HG02678 (cell line): Measurements from ENCODE around the gene CRIP3.
"Not testable (repeated sequence)": the region's sequence is repeated elsewhere in the genome, so short reads cannot be mapped to it uniquely, and the experiment has no call there.

Experiments
- ATAC-seq: cut with Tn5 transposase; IDR thresholded peaks from one replicate; pipeline ENCODE4 v1.9.1; 2021; ENCODE audit warnings: mild to moderate bottlenecking, moderate library complexity; ENCODE audit not compliant: unreplicated experiment

CRIP3 gene

DNA sequence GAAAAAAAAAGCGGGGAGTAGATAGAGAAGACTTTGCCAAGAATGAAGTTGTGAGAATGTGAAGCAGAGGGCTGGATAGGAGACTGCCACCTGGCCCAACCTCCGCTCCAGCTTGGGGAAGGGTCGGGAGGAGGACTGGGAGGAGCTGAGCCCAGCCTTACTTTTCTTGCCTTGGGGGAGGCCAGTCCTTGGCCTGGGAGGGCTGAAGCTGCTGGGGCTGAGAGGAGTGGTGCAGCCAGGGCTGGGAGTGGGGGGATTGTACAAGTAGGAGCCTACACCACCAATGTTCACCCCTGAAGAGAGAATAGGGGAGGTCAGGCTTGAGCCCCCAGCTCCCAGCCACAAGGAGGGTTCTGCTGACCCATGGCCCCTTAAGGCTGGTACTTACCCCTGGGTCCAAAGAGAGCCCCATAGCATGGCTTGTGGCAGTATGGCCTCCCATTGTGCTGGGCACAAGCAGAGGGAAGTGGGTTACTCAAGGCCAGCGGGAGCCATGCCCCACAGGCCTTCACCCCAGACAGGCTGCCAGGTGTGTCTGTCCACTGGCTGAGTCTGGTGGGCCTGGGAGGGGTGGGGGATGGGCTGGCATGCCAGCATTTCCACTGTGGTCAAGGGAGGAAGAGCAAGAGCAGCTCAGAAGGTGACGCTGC lies 1.1 kb downstream of the CRIP3 start:
- no peak for ATAC-seq

- no peak for ATAC-seq
Measured at GRCh38 chr6:43306086-43306485, 2.5 kb downstream of the CRIP3 start.

DNA sequence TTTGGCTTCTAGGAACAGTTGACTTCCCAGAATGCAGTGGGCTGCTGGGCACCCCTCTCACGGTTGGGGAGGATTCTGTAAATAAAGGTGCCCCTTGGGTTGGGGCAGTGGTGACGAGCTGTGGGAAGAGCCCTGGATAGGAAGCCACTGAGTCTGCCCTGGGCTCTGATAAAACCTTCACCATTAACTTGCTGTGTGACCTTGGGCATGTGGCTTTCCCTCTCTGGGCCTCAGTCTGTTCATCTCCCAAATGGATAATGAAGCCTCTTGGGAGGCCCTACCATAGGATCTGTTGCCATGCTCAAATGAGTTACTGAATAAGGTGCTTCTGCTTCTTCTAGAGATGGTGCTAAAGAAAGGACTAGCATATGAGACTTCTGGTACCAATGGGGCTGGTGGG lies 3.7 kb downstream of the CRIP3 start:
- no peak for ATAC-seq

DNA sequence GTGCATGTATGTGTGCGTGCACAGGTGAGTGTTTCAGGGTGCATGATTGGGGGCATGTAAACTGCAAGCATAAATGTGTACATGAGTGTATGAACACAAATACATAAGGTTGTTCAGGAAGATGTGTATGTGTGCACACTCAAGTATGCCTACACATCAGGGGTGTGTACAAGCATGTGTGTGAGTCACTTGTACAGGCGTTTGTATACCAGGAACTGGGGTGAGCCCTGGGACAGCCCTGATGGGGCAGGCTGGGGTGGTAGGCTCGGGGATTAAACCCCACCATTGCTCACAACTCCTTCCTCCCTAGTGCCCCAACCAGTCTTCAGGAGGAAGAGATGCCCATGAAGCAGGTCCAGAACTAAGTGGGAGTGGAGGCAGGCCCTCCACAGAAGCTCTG lies 4.3 kb downstream of the CRIP3 start:
- no peak for ATAC-seq

- no peak for ATAC-seq
Measured at GRCh38 chr6:43303751-43304331, 4.8 kb downstream of the CRIP3 start.

DNA sequence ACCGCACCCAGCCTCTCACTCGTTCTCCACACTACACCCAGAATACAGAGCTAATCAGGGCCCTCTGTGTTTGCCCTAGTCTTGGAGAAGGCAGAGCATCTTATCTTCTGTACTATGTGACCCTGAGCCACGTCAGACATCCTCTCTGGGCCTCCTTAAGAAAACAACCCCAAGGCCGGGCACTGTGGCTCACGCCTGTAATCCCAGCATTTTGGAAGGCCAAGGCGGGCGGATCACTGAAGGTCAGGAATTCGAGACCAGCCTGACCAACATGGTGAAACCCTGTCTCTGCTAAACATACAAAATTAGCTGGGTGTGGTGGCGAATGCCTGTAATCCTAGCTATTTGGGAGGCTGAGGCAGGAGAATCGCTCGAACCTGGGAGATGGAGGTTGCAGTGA lies 5.6 kb downstream of the CRIP3 start:
- ATAC-seq, result not testable (repeated sequence)

DNA sequence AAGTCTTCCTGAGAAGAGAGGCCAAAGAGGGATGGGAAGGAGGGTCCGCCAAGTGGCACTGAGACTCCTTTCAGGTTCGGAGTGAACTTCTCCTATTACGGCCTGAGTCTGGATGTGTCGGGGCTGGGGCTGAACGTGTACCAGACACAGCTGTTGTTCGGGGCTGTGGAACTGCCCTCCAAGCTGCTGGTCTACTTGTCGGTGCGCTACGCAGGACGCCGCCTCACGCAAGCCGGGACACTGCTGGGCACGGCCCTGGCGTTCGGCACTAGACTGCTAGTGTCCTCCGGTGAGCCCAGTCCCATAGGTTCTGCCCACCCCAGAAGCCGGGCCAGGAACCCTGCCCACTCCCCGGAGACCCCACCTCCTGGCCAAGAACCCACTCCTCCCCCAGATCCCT lies 6.5 kb downstream of the CRIP3 start:
- no peak for ATAC-seq

GRCh38 chr6:43301081-43301870 lies 7.3 kb downstream of the CRIP3 start:
- ATAC-seq, result no peak

DNA sequence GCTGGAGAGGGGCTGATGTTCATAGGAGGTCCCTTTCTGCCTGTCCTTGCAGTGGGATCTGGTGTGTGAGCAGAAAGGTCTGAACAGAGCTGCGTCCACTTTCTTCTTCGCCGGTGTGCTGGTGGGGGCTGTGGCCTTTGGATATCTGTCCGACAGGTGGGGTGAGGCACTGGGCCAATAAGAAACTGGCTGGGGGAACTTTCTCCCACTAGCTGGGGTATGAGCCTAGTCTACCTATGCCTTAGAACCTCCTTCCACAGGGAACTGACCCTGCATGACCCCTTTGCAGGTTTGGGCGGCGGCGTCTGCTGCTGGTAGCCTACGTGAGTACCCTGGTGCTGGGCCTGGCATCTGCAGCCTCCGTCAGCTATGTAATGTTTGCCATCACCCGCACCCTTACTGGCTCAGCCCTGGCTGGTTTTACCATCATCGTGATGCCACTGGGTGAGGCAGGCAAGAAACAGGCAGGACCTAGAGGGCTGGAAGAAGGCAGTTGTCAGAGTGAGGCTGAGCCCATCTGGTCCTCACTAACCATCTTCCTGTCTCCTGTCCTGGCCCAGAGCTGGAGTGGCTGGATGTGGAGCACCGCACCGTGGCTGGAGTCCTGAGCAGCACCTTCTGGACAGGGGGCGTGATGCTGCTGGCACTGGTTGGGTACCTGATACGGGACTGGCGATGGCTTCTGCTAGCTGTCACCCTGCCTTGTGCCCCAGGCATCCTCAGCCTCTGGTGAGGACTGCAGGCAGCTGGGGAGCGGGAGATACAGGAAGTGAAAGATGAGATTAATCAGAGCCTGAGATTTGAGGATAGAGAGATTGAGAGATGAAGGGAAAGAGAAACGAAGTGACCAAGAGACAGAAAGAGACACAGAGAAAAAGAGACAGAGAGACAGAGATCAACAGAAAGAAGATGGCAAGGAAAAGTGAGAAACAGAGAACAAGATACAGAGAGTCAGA lies 9.0 kb downstream of the CRIP3 start:
- ATAC-seq, result no peak

DNA sequence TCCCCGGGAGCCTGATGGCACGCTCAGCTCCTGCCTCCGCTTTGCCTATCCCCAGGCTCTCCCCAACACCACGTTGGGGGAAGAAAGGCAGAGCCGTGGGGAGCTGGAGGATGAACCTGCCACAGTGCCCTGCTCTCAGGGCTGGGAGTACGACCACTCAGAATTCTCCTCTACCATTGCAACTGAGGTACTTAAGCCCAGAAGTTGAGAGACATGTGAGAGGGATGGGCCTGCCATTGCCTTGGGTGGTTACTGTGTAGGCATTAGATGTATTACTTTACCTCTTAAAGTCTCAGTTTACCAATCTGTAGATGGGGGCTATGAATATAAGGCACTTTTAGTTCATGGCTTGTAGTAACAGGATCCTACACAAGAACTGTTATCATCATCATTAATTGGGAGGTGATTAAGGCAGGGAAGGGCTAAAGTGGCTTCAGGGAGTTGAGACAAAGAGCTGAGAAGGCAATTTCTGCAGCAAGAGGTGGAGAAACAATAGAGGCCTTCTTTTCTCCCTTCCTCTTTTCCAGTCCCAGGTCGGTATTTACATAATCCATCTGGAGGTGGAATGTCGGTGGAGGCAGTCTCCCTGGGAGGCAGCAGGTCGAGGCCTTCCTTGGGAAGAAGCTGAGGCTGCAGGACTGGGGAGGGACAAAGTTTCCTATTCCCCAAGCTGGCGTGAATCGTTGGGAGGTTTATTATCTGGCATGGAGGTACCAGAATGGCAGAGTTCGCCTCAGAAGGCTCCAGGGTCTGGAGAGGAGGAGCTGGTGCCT lies 9.9 kb downstream of the CRIP3 start:
- no peak for ATAC-seq

DNA sequence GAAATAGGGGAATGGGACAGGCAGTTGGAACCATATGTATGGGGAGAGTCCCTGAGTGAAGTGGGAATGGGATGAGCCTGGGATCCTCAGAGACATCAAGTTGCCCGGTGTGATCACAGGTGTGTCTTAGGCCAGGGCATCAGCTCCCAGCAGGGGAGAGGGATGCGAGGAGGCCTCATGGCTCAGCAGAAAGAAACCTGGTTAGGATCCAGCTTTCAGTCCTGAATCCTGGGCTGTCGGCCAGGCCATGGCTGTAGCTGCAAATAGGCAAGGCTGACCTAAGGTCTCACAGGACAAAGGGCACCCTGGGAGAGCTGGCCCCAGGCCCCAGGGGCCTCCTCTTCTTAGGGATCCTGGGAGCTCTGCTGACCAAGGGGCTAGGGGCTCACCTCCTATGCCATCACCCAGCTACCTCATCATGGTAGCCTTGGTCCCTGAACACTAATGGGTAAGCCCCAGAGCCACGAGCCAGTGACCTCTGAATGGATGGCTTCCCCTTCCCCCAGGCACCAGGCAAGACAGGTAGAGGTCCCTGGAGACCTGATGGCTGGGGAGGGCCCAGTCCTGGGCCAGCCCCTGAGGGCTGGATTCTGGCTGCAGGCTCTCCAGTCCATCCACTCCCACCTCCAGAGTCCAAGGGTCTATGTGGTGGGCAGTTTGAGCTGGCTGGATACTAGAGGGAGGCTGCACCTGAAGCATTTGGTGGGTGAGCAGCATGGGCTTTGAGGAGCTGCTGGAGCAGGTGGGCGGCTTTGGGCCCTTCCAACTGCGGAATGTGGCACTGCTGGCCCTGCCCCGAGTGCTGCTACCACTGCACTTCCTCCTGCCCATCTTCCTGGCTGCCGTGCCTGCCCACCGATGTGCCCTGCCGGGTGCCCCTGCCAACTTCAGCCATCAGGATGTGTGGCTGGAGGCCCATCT lies 10.7 kb downstream of the CRIP3 start, which contains the start of gene SLC22A7:
Gene SLC22A7 (plus strand): TSS at position 617 of the 921 bp plus-strand sequence. CDS start 99 bp downstream, at position 716.
- ATAC-seq, result no peak

DNA sequence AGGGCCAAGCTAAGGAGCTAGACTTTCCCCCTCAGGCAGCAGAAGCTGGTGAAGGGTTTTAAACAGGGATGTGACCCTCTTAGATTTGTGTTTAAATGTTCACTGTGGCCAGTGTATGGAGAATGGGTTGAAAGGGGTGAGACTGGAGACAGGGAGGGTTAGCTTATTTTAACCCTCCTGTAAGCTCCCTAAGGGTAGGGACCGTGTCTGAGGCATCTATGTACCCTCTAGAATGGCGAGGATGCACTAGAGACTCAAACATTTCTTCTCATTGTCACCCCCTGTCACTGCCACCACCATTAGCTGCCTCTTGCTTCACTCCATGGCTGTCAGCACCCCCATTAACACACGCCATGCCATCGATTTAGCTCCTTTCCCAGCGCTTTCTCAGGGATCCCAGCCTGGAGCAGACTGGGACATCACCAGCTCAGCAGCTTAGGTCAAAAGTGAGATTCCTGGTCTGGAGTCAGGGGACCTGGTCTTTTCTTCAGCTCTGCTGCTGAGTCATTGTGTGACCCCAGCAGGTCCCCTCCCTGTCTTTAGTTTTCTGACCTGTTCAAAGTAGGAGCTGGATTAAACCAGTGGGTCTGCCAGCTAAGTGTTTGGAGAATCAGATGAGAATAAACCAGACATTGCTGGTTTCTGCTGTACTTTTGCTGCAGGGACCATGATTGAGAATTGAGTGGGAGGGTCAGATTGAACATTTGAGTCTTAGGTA lies 11.7 kb downstream of the CRIP3 start:
- no peak for ATAC-seq

- ATAC-seq, result no peak
Measured at GRCh38 chr6:43295456-43295855, 13.2 kb downstream of the CRIP3 start.

DNA sequence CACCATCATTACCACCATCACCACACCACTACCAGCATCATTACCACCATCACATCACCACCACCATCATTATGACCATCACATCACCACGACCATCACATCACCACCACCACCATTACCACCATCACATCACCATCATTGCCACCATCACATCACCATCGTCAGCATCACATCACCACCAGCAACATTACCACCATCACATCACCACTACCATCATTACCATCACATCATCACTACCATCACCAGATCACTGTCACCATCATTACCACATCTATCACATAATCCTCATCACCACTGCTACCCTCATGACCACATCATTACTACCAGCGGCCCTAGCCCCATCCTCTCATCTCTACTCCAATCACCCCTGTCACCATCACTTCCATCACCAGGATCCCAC lies 14.1 kb downstream of the CRIP3 start:
- no peak for ATAC-seq

- ATAC-seq, result no peak
Measured at GRCh38 chr6:43293698-43294097, 14.9 kb downstream of the CRIP3 start.

DNA sequence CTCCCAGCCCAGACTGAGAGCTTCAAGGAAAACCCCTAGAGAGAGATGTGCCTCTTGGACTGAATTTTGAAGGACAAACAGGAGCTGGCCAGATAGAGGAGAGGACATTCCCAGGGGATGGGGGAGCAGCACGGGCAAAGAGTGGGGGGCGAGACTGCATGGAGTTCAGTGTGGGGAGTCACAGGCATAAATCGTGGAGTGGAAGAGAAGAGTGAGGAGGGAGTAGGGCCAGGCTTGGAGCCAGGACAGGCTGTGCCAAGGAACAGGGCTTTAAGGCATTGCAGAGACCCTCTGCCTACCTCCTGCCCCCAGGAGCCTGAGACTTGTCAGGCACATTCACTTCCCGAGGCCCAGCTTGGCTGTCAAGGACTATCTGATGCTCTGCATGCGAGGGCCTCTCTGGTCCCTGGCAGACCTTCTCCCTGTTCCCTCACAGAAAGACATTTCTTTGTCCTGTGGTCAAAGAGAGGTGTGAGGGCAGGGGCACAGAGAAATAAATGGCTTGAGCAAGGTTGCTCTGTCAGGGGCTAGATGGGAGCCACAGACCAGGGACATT lies 15.8 kb downstream of the CRIP3 start:
- ATAC-seq, result no peak

DNA sequence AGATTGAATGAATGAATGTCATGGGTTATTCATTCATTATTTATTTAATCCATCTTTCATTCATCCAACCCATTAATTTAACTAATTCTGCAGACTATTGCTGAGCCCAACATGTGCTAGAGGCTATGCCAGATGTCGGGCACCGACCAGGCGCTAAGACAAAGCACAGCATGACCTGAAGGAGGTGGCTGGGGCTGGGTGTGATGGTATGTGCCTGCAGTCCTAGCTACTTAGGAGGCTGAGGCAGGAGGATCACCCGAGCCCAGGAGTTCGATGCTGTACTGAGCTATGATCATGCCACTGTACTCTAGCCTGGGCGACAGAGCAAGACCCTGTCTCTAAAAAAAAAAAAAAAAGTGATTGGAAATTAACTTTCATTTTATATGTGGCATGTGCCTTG lies 16.3 kb downstream of the CRIP3 start:
- no peak for ATAC-seq

DNA sequence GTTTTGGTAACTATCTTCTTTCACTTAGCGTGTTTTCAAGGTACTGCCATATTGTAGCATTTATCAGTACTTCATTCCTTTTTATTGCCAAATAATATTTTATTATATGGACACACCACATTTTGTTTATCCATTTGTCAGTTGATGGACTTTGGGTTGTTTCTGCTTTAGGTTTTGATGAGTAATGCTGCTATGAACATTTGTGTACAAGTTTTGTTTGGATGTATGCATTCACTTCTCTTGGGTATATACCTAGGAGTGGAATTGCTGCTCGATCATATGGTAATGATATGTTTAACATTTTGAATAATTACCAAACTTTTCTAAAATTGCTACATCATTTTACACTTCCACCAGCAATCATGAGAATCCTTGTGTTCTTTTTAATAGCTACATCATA lies 16.9 kb downstream of the CRIP3 start:
- ATAC-seq, result no peak
